Pancreas (tissue), 10 donors: Measurements from ENCODE around the gene CD34. TPM values are rescaled to one million over a fixed set of nuclear protein-coding genes. Genes with fewer than 3 reads are reported as not detected.

Source experiments
- ATAC-seq, 4 donors: fragments of 200-7000 bp; cut with Tn5 transposase; one replicate each; pipeline versions ENCODE4 v1.8.0 to v1.9.1; 2020; ENCODE audit warnings: mild to moderate bottlenecking in 4 of 4, moderate library complexity in 4 of 4
- DNase-seq, 6 donors: peaks; one replicate each; pipeline ENCODE4 v3.0.0-alpha.2; 2020
- FAIRE-seq: peaks from 2 replicates; lab custom pipeline; 2012; peaks lifted over from hg19 to GRCh38; lab: Jason Lieb, UNC
- H3K27ac ChIP-seq, 4 donors: fragments of 200-600 bp; sonication (generic); 1 replicate in 3 of 4; 2 replicates in 1 of 4; pipeline versions ENCODE4 v1.5.0 to v1.8.0; 2020
- H3K27me3 ChIP-seq, 4 donors: fragments of 200-600 bp; one replicate each; pipeline ENCODE4 v1.8.0; 2021
- H3K36me3 ChIP-seq, 3 donors: fragments of 200-600 bp; sonication (generic) in 1 of 3; one replicate each; pipeline versions ENCODE4 v1.5.0 to v1.8.0; 2020 to 2021
- H3K4me1 ChIP-seq, 3 donors: fragments of 200-600 bp; one replicate each; pipeline ENCODE4 v1.8.0; 2021
- H3K4me3 ChIP-seq, 4 donors: fragments of 200-600 bp; sonication (generic) in 2 of 4; one replicate each; pipeline versions ENCODE4 v1.5.0 to v1.8.0; 2020 to 2021
- H3K9me3 ChIP-seq, 4 donors: fragments of 200-600 bp; one replicate each; pipeline ENCODE4 v1.8.0; 2021
- WGBS, 2 donors: extraction: QIAGEN DNeasy Blood & Tissue Kit; methylation state at CpG; one replicate each; pipeline ENCODE4 v1.1.7; 2013; 5-methylcytosine and 5-hydroxymethylcytosine counted together
- intact Hi-C, 3 donors: fragments of 100-400 bp; cut with DNase I; formaldehyde crosslinking; loops; one replicate each; pipeline versions ENCODE4 v1.11.1 to v1.14.2; 2022
- polyA plus RNA-seq, 2 donors: library from polyadenylated mRNA; stranded (reverse); fragments of 200-250 nt; gene quantifications; one replicate each; pipeline ENCODE4 v1.2.3, GENCODE V29; 2013
- total RNA-seq, 6 donors: library from RNA; stranded (reverse); fragmentation: NEBNext Ultra II Directional in 4 of 6; extraction: Animal tissue kit (Norgen Biotek cat#: 25700) in 4 of 6; gene quantifications; one replicate each; pipeline versions ENCODE4 v1.2.1 to v1.2.4, GENCODE V29; 2021 to 2023
- TF ChIP-seq, protein P1 (sequence below), 4 donors: fragments of 200-600 bp; sonication (generic) in 3 of 4; IDR thresholded peaks; one replicate each; pipeline versions ENCODE4 v1.5.0 to v1.8.0; 2021; ENCODE audit warnings: antibody characterized with exemption in 4 of 4
- donor health status: healthy with polysubstance abuse.
- donor health status: DM: no; HTN: no; CAD: no; lungs with moderate emphysema.
- donor health status: DM: no; HTN: no; CAD: no.
- donor health status: control.
- donor health status: control.
- donor health status: Bipolar disorder and iron deficiency.
- donor health status: DM: yes; HTN: yes; CAD: no.
- donor health status: DM: no; HTN: no; CAD: no.
- donor health status: DM: no; HTN: no; CAD: no.
- donor health status: DM: yes; HTN: yes; CAD: no.

The CD34 gene
- total and polyA plus RNA-seq, 8 donors = 5.2 to 11.9 (median 8.1) TPM

DNA sequence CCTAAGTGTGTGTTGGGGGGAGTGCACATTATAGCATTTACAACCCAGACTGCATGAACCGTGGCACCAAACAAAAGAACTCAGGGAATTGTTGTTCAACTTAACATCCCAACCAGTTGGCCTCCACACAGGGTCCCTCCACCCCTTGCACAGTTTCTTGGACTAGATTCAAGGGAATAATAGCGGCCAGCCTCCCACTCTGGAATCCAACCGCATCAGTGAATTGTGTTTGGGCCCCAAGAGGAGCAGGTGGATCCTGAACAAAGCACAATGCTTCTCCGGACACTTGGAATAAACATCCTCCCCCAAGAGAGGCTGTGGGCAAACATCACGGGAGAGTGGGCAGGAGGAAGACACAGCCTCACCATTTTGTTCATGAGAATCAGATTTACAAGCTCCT lies 18.2 kb downstream of the CD34 start:
- H3K9me3 ChIP-seq = no peaks in the 10 kb centered on the region
- no peaks in the 10 kb centered on the region for H3K27me3 ChIP-seq
- H3K4me3 ChIP-seq = no peak overlapping the region
- WGBS, 2 donors = 68 to 83% methylated on average over 5 of the region's 5 CpGs
- intact Hi-C loops = no loop called here
- no peak for DNase-seq
- no peaks in the 10 kb centered on the region for H3K36me3 ChIP-seq
- FAIRE-seq = no peak
- TF ChIP-seq, protein P1, sequence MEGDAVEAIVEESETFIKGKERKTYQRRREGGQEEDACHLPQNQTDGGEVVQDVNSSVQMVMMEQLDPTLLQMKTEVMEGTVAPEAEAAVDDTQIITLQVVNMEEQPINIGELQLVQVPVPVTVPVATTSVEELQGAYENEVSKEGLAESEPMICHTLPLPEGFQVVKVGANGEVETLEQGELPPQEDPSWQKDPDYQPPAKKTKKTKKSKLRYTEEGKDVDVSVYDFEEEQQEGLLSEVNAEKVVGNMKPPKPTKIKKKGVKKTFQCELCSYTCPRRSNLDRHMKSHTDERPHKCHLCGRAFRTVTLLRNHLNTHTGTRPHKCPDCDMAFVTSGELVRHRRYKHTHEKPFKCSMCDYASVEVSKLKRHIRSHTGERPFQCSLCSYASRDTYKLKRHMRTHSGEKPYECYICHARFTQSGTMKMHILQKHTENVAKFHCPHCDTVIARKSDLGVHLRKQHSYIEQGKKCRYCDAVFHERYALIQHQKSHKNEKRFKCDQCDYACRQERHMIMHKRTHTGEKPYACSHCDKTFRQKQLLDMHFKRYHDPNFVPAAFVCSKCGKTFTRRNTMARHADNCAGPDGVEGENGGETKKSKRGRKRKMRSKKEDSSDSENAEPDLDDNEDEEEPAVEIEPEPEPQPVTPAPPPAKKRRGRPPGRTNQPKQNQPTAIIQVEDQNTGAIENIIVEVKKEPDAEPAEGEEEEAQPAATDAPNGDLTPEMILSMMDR (IDR thresholded peaks at IDR 0.05) = no peak
- ATAC-seq = no peak
- no peak overlapping the region for H3K27ac ChIP-seq
- peaks cover 0 to 18% (median 11%) of the 10 kb centered on the region in 3 donors for H3K4me1 ChIP-seq

DNA sequence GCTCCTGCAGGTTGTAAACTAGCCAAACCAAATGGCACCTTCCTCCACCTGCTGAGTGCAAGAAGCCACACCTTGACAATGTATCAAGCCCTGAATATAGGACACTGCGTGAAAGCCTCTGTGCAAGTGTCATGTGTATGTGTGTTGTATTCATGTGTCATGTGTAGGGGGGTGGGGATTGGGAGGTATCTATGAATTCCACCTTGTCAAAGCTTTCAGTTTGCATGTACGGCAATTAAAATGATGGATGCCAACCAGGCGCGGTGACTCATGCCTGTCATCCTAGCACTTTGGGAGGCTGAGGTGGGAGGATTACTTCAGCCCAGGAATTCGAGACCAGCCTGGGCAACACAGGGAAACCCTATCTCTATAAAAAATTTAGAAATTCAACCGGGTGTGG lies 19.8 kb downstream of the CD34 start:
- H3K36me3 ChIP-seq = no peaks in the 10 kb centered on the region
- no peaks in the 10 kb centered on the region for H3K9me3 ChIP-seq
- H3K4me3 ChIP-seq = no peak overlapping the region
- TF ChIP-seq, protein P1 (IDR thresholded peaks at IDR 0.05) = no peak
- WGBS, 2 donors = 90 to 91% methylated on average over 6 of the region's 6 CpGs
- no peak for FAIRE-seq
- peak overlapping the region in 2 of 4 donors; percentile 67 to 74 for H3K27ac ChIP-seq
- intact Hi-C loops = no loop called here
- DNase-seq = no peak
- H3K4me1 ChIP-seq = peaks cover 0 to 18% (median 11%) of the 10 kb centered on the region in 3 donors
- H3K27me3 ChIP-seq = no peaks in the 10 kb centered on the region
- no peak for ATAC-seq

DNA sequence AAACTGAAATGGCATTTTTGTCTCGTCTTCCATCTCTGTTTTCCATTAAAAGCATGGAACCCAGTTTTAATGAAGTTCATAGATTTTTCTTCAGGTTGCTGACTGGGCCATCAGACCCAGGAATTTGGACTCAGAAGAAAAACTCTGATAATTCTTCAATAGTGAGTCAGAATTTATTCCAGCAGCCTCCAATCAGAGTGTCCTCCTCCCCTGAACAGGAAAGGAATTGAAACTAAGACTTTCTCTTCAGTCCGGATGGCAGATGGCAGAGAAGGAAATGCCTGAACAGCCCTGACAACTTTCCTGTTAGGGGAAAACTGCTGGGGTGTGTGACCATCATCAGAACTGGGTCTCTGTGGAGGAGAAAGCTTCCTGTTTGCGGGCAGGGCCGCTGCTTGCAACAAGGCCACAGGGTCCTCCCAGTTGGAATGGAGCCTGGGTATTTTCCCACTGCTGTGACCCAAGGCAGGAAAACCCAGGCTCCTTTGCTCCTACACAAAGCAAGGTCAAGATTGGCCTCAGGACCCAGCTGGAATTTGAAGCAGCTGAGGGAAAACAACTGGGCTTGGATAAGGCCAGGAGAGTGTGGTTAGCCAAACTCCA lies 20.7 kb downstream of the CD34 start:
- H3K27me3 ChIP-seq = no peaks in the 10 kb centered on the region
- no peaks in the 10 kb centered on the region for H3K36me3 ChIP-seq
- H3K4me1 ChIP-seq = peaks cover 0 to 18% (median 11%) of the 10 kb centered on the region in 3 donors
- 25 to 40% methylated on average over 4 of the region's 4 CpGs for WGBS, 2 donors
- FAIRE-seq = no peak
- TF ChIP-seq, protein P1 (IDR thresholded peaks at IDR 0.05) = no peak
- intact Hi-C loops = no loop called here
- peak; percentile 61 to 90 (median 80) for ATAC-seq
- no peaks in the 10 kb centered on the region for H3K9me3 ChIP-seq
- peak in 3 of 6 donors; percentile 53 to 79 (median 56) for DNase-seq
- peak overlapping the region; percentile 15 to 74 (median 42) for H3K27ac ChIP-seq
- H3K4me3 ChIP-seq = no peak overlapping the region

DNA sequence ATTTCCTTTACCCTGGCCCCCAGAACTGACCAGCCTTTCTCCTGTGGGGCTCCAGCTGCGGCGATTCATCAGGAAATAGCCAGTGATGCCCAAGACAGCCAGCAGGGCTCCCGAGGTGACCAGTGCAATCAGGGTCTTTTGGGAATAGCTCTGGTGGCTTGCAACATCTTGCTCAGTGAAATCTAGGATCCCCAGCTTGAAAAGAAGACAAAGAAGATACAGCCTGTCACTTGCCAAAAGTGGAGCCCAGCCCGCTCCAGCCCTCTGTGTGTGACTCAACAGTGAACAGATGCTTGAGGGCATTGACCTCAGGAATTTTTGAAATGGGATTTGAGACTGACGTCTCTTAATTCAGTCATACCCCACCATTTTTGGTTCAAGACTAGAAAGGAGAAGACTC lies 22.3 kb downstream of the CD34 start:
- 82 to 86% methylated on average over 5 of the region's 5 CpGs for WGBS, 2 donors
- TF ChIP-seq, protein P1 (IDR thresholded peaks at IDR 0.05) = no peak
- no peak for ATAC-seq
- Histone ChIP-seq H3K4me3 (no peak overlapping the region), H3K36me3 (no peaks in the 10 kb centered on the region), H3K4me1 (peaks cover 0 to 18% (median 11%) of the 10 kb centered on the region in 3 donors), H3K9me3 (no peaks in the 10 kb centered on the region), H3K27ac (no peak overlapping the region), H3K27me3 (no peaks in the 10 kb centered on the region)
- FAIRE-seq = no peak
- DNase-seq = no peak
- intact Hi-C loops = loop anchor here in 2 of 3 donors (5.0 kb wide), 1 partner anchor 74 kb away; no protein-coding TSS in a partner anchor
